MM.1S (cell line): ENCODE measurements around the gene MCM7.
A peak's percentile ranks its signal among the peaks of the same experiment; 100 is the strongest.

Experiments used
- DNase-seq: peaks from one replicate; pipeline ENCODE4 v3.0.0-alpha.2; 2015
- H2AFZ ChIP-seq: fragments of 300-600 bp; sonication (generic); 2 replicates; pipeline ENCODE4 v1.6.0; 2016; ENCODE audit warnings: antibody characterized with exemption, low read length
- H3F3A ChIP-seq: fragments of 300-600 bp; sonication (generic); 2 replicates; pipeline ENCODE4 v1.6.1; 2016; ENCODE audit warnings: mild to moderate bottlenecking, antibody characterized with exemption, low read length, moderate library complexity, mixed read lengths; ENCODE audit not compliant: insufficient read depth
- H3K27ac ChIP-seq: fragments of 300-600 bp; sonication (generic); 2 replicates; pipeline ENCODE4 v1.5.1; 2016; ENCODE audit warnings: mild to moderate bottlenecking, low read length
- H3K27me3 ChIP-seq: fragments of 300-600 bp; sonication (generic); replicated peaks from 2 replicates; pipeline ENCODE4 v1.6.0; 2016; ENCODE audit warnings: low read length; ENCODE audit not compliant: insufficient read depth
- H3K36me3 ChIP-seq: fragments of 300-600 bp; sonication (generic); replicated peaks from 2 replicates; pipeline ENCODE4 v1.6.1; 2016; ENCODE audit warnings: mild to moderate bottlenecking, low read length, mixed read lengths; ENCODE audit not compliant: insufficient read depth
- H3K4me1 ChIP-seq: fragments of 300-600 bp; sonication (generic); 2 replicates; pipeline ENCODE4 v1.6.1; 2016; ENCODE audit warnings: low read length, mixed read lengths
- H3K4me2 ChIP-seq: fragments of 300-600 bp; sonication (generic); 2 replicates; pipeline ENCODE4 v1.6.0; 2016; ENCODE audit warnings: low read depth, low read length
- H3K4me3 ChIP-seq: fragments of 300-600 bp; sonication (generic); 2 replicates; pipeline ENCODE4 v1.5.1; 2016; ENCODE audit warnings: low read length, mixed read lengths
- H3K79me2 ChIP-seq: fragments of 300-600 bp; sonication (generic); 2 replicates; pipeline ENCODE4 v1.6.1; 2016; ENCODE audit warnings: mixed run types, low read length, mixed read lengths
- H3K9ac ChIP-seq: fragments of 300-600 bp; sonication (generic); 2 replicates; pipeline ENCODE4 v1.6.1; 2016; ENCODE audit warnings: low read length, mixed read lengths
- H3K9me2 ChIP-seq: fragments of 300-600 bp; sonication (generic); replicated peaks from 2 replicates; pipeline ENCODE4 v1.6.1; 2016; ENCODE audit warnings: mild to moderate bottlenecking, low read length, mixed read lengths; ENCODE audit not compliant: insufficient read depth
- H3K9me3 ChIP-seq: fragments of 300-600 bp; sonication (generic); replicated peaks from 2 replicates; pipeline ENCODE4 v1.6.1; 2016; ENCODE audit warnings: mild to moderate bottlenecking, low read length, mixed read lengths; ENCODE audit not compliant: insufficient read depth
- H4K20me1 ChIP-seq: fragments of 300-600 bp; sonication (generic); 2 replicates; pipeline ENCODE4 v1.6.1; 2016; ENCODE audit warnings: mild to moderate bottlenecking, low read length, moderate library complexity, mixed read lengths; ENCODE audit not compliant: insufficient read depth
- EZH2 ChIP-seq: fragments of 300-600 bp; sonication (generic); optimal IDR thresholded peaks from 2 replicates; pipeline ENCODE3; 2017; ENCODE audit warnings: low read depth, mild to moderate bottlenecking, antibody characterized with exemption, low read length, mixed read lengths
- EZH2phosphoT487 ChIP-seq: fragments of 300-600 bp; sonication (generic); IDR thresholded peaks from 2 replicates; pipeline ENCODE4 v1.6.1; 2018; ENCODE audit warnings: antibody characterized with exemption, low read length
- TF ChIP-seq, protein P1 (sequence below): fragments of 300-600 bp; sonication (generic); IDR thresholded peaks from 2 replicates; pipeline ENCODE4 v1.5.1; 2016; ENCODE audit warnings: antibody characterized with exemption, low read length, mixed read lengths

Gene MCM7

DNA sequence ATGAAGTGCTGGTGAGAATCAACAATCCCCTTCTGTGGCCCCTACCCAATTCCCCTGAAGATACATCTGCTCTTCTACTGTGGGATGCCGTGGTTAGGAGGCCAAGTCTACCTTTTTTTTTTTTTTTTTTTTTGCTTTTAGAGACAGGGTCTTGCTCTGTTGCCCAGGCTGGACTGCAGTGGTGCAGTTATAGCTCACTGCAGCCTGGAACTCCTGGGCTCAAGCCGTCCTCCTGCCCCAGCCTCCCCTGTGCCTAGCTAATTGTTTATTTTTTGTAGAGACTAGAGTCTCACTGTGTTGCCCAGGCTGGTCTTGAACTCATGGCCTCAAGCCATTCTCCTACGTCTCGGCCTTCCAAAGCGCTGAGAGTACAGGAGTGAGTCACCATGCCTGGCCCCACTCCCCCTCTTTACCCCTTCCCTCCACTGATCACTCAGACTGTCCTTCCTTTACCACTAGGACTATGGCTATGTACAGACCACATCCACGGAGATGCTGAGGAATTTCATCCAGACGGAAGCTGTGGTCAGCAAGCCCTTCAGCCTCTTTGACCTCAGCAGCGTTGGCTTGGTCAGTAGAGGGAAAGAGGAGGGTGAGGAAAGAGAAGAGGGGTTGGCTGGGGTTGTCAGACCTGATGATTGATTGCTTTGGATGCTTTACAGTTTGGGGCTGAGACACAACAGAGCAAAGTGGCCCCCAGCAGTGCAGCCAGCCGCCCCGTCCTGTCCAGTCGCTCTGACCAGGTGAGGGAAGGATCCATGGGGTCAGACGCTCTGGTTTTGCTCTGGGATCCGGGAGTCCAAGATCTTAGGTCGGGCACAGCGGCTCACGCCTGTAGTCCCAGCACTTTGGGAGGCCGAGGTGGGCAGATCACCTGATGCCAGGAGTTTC lies 2.0 kb upstream of the MCM7 start:
- Histone ChIP-seq H3K27ac (no peak overlapping the region), H3K9me2 (no peaks in the 10 kb centered on the region), H3K9me3 (no peaks in the 10 kb centered on the region), H3K4me3 (no peak overlapping the region), H3K27me3 (no peaks in the 10 kb centered on the region), H3K4me1 (peaks cover 12% of the 10 kb centered on the region), H2AFZ (no peak overlapping the region), H3K4me2 (no peak overlapping the region), H3K79me2 (peaks cover 36% of the 10 kb centered on the region), H3K36me3 (peaks cover 14% of the 10 kb centered on the region), H4K20me1 (peaks cover 9% of the 10 kb centered on the region; the same call in 1 of the 2 replicates), H3F3A (0 out of 2 replicates have a peak, but pooled peaks cover 4% of the 10 kb centered on the region), H3K9ac (no peak overlapping the region)
- TF ChIP-seq, protein P1, sequence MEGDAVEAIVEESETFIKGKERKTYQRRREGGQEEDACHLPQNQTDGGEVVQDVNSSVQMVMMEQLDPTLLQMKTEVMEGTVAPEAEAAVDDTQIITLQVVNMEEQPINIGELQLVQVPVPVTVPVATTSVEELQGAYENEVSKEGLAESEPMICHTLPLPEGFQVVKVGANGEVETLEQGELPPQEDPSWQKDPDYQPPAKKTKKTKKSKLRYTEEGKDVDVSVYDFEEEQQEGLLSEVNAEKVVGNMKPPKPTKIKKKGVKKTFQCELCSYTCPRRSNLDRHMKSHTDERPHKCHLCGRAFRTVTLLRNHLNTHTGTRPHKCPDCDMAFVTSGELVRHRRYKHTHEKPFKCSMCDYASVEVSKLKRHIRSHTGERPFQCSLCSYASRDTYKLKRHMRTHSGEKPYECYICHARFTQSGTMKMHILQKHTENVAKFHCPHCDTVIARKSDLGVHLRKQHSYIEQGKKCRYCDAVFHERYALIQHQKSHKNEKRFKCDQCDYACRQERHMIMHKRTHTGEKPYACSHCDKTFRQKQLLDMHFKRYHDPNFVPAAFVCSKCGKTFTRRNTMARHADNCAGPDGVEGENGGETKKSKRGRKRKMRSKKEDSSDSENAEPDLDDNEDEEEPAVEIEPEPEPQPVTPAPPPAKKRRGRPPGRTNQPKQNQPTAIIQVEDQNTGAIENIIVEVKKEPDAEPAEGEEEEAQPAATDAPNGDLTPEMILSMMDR = no peak
- TF ChIP-seq EZH2phosphoT487 = no peak
- TF ChIP-seq EZH2 = no peak
- no peak for DNase-seq

- DNase-seq = peak; percentile 93
- Histone ChIP-seq H2AFZ (0 out of 2 replicates have a peak overlapping the region, but pooled peaks have one; percentile 36), H3K36me3 (peaks cover 29% of the 10 kb centered on the region), H3K9me2 (no peaks in the 10 kb centered on the region), H3K4me1 (peaks cover 12% of the 10 kb centered on the region), H4K20me1 (peaks cover 9% of the 10 kb centered on the region; the same call in 1 of the 2 replicates), H3K27ac (peak overlapping the region; percentile 95), H3K9ac (peak overlapping the region; percentile 100), H3K4me3 (peak overlapping the region; percentile 98), H3K79me2 (peaks cover 57% of the 10 kb centered on the region), H3K27me3 (no peaks in the 10 kb centered on the region), H3K4me2 (peak overlapping the region; percentile 92), H3K9me3 (no peaks in the 10 kb centered on the region), H3F3A (peaks cover 8% of the 10 kb centered on the region; the same call in 1 of the 2 replicates)
- TF ChIP-seq EZH2phosphoT487 (no peak), EZH2 (no peak)
- TF ChIP-seq, protein P1 = no peak
Observed at GRCh38 chr7:100100420-100101015, 679 bp downstream of the MCM7 start.

- H3K79me2 ChIP-seq = peaks cover 67% of the 10 kb centered on the region
- H2AFZ ChIP-seq = no peak overlapping the region
- no peaks in the 10 kb centered on the region for H3K9me3 ChIP-seq
- H3K9me2 ChIP-seq = no peaks in the 10 kb centered on the region
- peaks cover 36% of the 10 kb centered on the region for H3K36me3 ChIP-seq
- no peaks in the 10 kb centered on the region for H3K27me3 ChIP-seq
- H3K9ac ChIP-seq = no peak overlapping the region; the same call in 1 of the 2 replicates
- H3F3A ChIP-seq = peaks cover 17% of the 10 kb centered on the region
- no peak for DNase-seq
- peak overlapping the region; percentile 98; the same call in 1 of the 2 replicates for H3K4me3 ChIP-seq
- no peak overlapping the region for H3K27ac ChIP-seq
- no peak for TF ChIP-seq EZH2phosphoT487
- TF ChIP-seq, protein P1 = no peak
- no peak for TF ChIP-seq EZH2
- H4K20me1 ChIP-seq = peaks cover 9% of the 10 kb centered on the region; the same call in 1 of the 2 replicates
- H3K4me2 ChIP-seq = peak overlapping the region; percentile 92
- H3K4me1 ChIP-seq = peaks cover 12% of the 10 kb centered on the region
Observed at GRCh38 chr7:100099452-100099851, 1.7 kb downstream of the MCM7 start.
